Left cardiac atrium (tissue), 4 donors: ENCODE data around the gene CBS. TPM values are rescaled to one million over a fixed set of nuclear protein-coding genes. Genes with fewer than 3 reads are reported as not detected.
"Not testable (repeated sequence)": the region's sequence is repeated elsewhere in the genome, so short reads cannot be mapped to it uniquely, and the experiment has no call there.

Experiments used
- ATAC-seq, 2 donors: fragments of 200-7000 bp; cut with Tn5 transposase; one replicate each; pipeline ENCODE4 v1.9.1; 2020; ENCODE audit warnings: mild to moderate bottlenecking in 2 of 2, moderate library complexity in 2 of 2
- DNase-seq: peaks from one replicate; pipeline ENCODE4 v3.0.0-alpha.2; 2020
- intact Hi-C, 2 donors: fragments of 100-400 bp; cut with DNase I; formaldehyde crosslinking; loops; one replicate each; pipeline versions ENCODE4 v1.14.1 to v1.15.1; 2022 to 2023
- long read RNA-seq: library from polyadenylated mRNA; unstranded; transcript quantifications from one replicate; pipeline ENCODE4 v2.0.0, GENCODE V29; 2021
- total RNA-seq, 2 donors: library from RNA; stranded (reverse); fragmentation: NEBNext Ultra II Directional; extraction: Animal tissue kit (Norgen Biotek cat#: 25700); gene quantifications; one replicate each; pipeline ENCODE4 v1.2.1, GENCODE V29; 2021
- donor health status: DM: no; HTN: yes; CAD: no.
- donor health status: DM: no; HTN: yes; CAD: no; lungs with severe emphysema.
- donor health status: DM: yes; HTN: yes; CAD: no.
- donor health status: Dilated cardiomyopathy.

Gene CBS
- 10 to 100 TPM in 1 of 2 donors, 1 to 10 TPM in 1; 5.8 to 12.8 TPM for total RNA-seq
- long read RNA-seq, transcript CBS-204 (17 exons, 2,605 nt), result major isoform, 11 of 18 reads
- long read RNA-seq, partial matches to known transcripts, result 1 of 18 reads
- long read RNA-seq, other reads (novel, unspliced or antisense), result 4 of 18 reads

- DNase-seq, intact Hi-C loops: not testable (repeated sequence)
- ATAC-seq, result peak; percentile 52 to 74
Measured at GRCh38 chr21:43075170-43076022, at the start of gene CBS. CBS (minus strand) TSS chr21:43075835; CDS start chr21:43072193, 3,642 bp downstream.

DNA sequence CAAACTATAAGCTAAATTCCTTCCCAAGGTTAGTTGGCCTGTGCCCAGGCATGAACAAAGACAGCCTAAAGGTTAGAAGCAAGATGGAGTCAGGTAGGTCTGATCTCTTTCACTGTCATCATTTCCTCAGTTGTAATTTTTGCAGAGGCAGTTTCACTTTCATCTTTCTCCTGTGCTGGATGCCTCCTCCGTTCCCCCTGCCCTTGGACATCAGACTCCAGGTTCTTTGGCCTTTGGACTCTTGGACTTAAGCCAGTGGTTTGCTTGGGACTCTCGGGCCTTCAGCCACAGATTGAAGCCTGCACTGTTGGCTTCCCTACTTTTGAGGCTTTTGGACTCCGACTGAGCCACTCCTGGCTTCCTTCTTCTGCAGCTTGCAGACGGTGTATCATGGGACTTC, 40.3 kb upstream of the CBS start:
- intact Hi-C loops, ATAC-seq, DNase-seq: not testable (repeated sequence)

GRCh38 chr21:43114483-43114882, 38.8 kb upstream of the CBS start:
- intact Hi-C loops, DNase-seq: not testable (repeated sequence)

DNA sequence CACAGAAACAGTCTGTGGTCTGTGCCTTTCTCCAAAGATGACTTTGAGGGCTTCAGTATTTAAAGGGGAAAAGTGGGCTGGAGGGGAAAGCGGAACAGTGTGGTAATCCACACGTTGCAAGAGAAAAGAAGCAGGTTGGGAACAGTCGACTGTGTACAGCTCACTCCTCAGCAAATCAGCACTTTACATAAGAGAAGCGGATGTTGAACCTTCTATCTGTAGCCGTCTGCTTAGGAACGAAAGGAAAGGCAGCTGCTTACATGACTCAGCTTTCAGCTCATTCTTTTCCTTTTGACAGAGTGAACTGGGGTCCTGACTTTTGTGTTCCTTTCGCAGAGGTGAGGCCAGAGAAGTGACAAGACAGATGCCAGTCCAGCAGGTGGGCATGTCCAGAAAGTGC, 33.4 kb upstream of the CBS start:
- ATAC-seq, intact Hi-C loops, DNase-seq: not testable (repeated sequence)

More at GRCh38 chr21:43114483-43114882, 38.8 kb upstream of the CBS start:
- not testable (repeated sequence) for ATAC-seq

DNA sequence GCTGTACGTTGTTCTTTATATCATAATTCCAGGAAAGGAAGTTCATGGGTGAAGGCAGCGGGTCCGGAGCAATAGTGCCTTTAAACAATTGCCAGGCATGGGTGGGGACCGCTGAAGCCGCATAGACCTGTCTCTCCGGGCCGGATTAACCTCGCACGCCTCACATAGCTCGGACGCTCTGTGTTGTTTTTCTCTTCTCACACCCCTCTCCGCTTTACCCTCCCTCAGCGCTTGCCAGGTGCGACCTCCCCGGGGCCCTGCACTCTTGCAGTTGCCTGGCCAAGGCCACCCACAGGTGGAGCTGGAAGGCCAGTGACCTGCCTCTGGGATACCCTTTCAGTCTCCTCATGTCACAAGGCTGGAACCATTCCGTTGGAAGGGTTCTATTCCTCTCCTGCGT, 32.5 kb upstream of the CBS start:
- peak in 1 of 2 donors; percentile 13 for ATAC-seq
- intact Hi-C loops, DNase-seq: not testable (repeated sequence)

GRCh38 chr21:43107794-43108137, 32.1 kb upstream of the CBS start:
- intact Hi-C loops, DNase-seq: not testable (repeated sequence)
- peak in 1 of 2 donors; percentile 24 for ATAC-seq

GRCh38 chr21:43106965-43107793, 31.5 kb upstream of the CBS start, which contains the start of gene U2AF1:
U2AF1 (minus strand) TSS chr21:43107570; CDS start chr21:43107494, 76 bp downstream.
- ATAC-seq, result peak; percentile 99
- DNase-seq, intact Hi-C loops: not testable (repeated sequence)

- intact Hi-C loops, ATAC-seq, DNase-seq: not testable (repeated sequence)
Measured at GRCh38 chr21:43104642-43105041, 29.0 kb upstream of the CBS start.

GRCh38 chr21:43102281-43102680, 26.6 kb upstream of the CBS start:
- intact Hi-C loops, result not testable (repeated sequence)

DNA sequence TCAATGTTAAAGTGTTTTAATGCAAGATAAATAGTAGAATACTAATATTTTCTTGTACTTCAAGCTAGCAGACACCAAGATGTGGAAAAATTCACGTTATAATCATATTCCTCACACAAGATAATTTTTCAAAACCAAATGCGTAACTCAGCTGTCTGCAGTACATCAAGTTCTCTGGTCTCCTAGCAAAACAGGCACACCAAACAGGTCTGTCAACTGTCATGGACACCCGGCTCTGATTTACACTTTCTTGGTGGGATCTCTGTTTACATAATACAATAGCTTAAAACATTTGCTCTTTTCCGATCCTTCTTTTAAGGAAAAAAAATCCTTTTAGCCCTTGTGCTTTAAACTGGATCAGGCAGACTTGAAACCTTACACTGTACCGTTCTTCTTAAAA, 26.0 kb upstream of the CBS start:
- intact Hi-C loops, ATAC-seq, DNase-seq: not testable (repeated sequence)

More at GRCh38 chr21:43102281-43102680, 26.6 kb upstream of the CBS start:
- not testable (repeated sequence) for ATAC-seq, DNase-seq

- DNase-seq, ATAC-seq, intact Hi-C loops: not testable (repeated sequence)
Measured at GRCh38 chr21:43101000-43101399, 25.4 kb upstream of the CBS start.

GRCh38 chr21:43091979-43092614, 16.5 kb upstream of the CBS start:
- peak in 1 of 2 donors; percentile 44 for ATAC-seq
- not testable (repeated sequence) for DNase-seq

GRCh38 chr21:43090947-43091346, 15.3 kb upstream of the CBS start:
- intact Hi-C loops, DNase-seq: not testable (repeated sequence)
- peak in 1 of 2 donors; percentile 31 for ATAC-seq

More at GRCh38 chr21:43091979-43092614, 16.5 kb upstream of the CBS start:
- intact Hi-C loops, result not testable (repeated sequence)

DNA sequence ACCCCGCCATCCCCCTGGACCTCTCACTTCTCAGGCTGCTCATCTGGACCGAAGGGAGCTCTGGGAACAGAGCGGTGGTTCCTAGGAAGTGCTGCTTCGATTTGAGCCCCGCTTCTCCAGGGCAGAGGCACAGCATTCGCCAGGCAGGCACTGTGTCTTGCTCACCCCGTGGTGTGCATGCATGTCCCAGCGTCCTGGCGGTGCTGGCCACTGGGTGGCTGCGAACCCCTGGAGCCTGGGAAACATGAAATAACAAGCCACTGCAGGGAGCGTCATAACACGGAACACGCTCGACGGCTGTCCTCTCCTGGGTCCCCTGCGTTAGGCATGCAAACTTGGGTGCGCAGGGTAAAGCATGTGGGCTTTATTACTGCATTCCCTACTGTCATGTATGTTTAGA, 13.8 kb upstream of the CBS start:
- not testable (repeated sequence) for ATAC-seq, DNase-seq

GRCh38 chr21:43082587-43083300, 7.1 kb upstream of the CBS start:
- DNase-seq, ATAC-seq, intact Hi-C loops: not testable (repeated sequence)

More for the DNA sequence above, 13.8 kb upstream of the CBS start:
- intact Hi-C loops, result not testable (repeated sequence)

DNA sequence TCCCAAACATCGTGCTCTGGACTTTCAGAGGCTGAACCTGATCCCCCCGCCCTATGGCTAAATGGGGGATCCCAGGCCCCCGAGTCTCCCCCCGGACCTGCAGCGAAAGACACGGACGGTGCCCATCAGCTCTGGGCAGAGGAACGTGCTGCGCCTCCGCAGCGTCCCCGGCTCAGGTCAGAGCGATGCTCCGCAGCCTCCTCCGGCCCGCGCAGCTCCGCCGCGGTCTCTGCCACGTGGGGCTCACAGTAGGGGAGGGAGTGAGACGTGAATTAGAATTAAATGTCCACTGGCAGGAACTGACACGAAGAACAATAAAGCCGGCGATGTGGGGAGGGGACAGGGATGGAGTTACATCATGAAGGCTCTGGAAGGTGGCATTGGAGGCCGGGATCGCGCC, 1.0 kb upstream of the CBS start:
- intact Hi-C loops, DNase-seq: not testable (repeated sequence)
- ATAC-seq, result peak; percentile 28 to 44

DNA sequence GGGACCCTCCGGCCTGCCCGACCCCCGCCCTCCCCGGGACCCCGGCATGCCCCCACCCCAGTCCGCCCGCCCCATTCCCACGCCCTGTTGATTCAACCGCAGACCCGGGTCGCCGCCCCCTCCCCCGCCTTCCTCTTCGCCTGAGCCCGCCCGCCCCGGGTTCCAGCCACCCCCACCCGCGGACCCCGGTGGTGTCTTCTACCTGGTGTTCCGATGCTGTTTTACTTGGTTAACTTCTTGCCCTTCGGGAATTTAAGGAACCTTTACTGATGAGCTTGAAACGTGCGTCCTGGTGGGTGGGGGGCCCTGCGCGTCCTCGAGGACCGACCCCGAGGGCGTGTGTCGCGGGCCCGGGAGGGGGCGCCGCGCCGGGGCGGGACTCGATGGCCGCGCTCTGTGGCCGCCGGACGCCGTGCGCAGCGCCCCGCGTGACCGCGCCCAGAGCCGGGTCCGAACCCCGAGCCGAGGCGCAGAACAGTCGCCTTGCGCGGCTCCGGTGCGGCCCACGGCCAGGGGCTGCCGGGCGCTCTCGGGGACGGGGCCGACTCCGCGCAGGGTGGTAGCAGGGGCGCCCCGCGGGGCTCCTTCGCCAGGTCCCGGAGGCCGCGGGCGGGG, 495 bp upstream of the CBS start:
- ATAC-seq, result peak; percentile 36 to 42
- intact Hi-C loops, DNase-seq: not testable (repeated sequence)
